NCI-H526 (cell line): ENCODE results near the gene DRD1.
"Not testable (repeated sequence)": the region's sequence is repeated elsewhere in the genome, so short reads cannot be mapped to it uniquely, and the experiment has no call there.

Experiments
- DNase-seq, 2 experiments: peaks; one replicate each; lab custom pipeline; 2025; lab: John Stamatoyannopoulos, UW

The DRD1 gene

DNA sequence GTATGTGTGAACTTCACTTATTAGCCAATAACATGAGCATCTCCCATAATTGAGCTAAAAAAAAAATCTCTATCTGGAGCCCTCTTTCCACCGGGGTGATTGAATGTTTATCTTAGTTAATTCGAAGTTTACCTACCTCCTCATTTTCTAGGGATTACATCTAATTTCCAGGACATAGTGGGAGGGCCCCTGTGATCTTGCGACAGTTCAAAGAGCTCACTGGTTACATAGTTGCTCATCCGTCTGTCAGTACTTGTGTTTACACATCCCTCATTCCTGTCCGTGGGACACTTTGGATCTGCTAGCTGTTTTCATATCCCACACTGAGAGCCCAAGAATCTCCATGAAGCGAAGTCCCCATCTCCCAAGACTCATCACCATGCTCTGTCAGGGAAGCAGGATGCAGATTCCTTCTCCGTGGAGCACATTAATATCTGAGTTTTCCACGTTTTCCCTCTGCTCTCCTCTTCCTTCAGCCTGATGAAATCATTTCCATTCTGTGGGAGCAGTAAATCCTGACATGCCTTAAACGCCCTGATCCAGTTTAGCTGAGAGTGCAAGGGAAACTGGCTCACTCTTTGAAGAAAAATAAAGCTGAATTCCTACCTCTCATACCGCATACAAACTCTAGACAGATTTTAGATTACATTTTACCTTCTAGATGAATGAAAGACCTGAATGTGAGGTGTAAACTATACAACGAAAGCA lies 24.2 kb upstream of the DRD1 start:
- no peak for DNase-seq

DNA sequence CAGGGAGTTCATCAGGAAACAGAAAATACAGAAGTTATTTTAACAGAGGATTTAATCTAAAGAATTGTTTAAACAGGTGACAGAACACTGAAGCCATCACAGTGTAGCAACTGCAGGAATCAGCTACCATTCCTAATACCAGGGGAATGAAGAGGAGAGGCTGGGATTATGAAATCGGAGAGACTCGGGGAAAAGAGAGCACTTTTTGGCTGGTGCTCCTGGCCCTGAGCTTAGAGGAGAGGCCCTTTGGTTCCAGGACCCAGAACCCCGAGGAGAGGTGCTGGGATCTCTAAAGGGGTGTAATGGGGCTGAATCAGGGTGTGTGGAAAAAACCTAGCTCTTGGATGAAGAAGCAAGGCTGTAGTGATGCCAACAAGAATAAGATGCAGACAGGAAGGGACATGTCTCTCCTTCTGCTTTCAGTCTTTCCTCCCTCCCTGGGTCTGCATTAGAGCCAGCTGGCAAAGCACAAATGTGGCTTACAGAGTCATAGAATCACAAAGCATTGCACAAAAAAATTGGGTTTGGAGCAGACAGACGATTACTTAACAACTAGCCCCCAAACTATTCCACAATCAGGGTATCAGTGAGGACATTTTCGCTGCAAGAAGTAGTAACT lies 22.8 kb upstream of the DRD1 start:
- DNase-seq, result no peak

DNA sequence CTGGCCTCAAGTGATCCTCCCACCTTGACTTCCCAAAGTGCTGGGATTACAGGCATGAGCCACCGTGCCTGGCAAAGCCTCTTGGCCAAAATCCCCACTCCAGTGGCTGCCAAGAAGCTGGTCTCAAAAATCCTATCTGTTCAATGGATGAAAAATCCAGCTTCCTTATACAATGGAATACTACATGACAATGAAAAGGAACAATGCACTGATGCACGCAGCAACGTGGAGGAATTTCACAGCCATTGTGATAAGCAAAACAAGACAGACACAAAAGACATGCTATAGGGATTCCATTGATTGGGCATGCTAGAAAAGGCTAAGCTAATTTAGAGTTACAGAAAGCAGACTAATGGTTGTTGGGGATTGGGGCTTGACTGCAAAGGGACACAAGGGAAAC lies 21.3 kb upstream of the DRD1 start:
- DNase-seq, result no peak

DNA sequence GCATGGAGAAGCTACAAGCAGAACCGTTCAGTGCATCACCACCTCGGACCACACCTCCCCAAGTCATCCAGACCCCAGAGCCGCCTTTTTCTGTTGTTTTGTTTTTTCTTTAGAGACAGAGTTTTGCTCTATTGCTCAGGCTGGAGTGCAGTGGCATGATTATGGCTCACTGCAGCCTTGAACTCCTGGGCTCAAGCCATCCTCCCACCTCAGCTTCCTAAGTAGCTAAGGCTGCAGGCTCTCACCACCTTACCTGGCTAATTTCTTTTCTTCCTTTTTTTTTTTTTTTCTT lies 20.9 kb upstream of the DRD1 start:
- no peak for DNase-seq

DNA sequence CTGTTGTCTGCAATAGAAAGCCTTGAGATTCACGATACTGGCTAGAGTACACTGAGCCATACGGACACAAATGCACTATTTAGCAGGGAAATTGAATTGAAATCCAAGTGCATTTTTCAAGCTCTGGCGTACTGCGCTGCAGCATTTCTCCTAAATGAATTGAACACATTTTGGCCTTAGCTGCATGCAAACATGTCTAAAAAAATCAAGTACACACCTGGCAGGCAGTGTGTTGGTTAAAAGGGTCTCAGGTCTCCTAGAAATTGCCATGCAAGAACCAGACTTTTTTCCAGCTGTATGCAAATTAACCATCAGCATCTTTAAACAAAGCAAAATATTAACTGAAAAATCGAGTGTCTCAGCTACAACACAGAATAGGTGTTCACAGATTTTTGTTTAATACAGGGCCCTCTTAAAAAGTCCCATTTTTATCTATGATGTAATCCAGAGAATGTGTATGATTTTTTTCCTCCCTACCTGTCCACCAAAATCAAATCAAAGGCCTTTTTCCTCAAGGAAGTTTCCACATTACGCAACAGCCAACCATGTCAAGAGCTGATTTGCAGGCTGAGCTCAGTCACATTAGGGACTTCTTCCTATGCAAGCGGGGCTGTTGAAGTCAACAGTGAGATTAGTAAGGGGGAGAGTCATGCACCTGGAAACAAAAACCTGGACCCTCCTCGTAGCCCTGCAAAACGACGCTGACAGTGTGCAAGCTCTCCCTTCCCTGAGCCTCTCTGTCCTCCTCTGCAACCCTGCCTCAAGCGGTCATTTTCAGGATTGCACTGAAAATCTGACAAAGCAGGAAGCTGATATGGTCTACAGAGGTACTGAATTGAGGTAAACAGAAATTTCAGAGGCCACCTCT lies 20.3 kb upstream of the DRD1 start:
- peak; percentile 83 to 90 for DNase-seq

DNA sequence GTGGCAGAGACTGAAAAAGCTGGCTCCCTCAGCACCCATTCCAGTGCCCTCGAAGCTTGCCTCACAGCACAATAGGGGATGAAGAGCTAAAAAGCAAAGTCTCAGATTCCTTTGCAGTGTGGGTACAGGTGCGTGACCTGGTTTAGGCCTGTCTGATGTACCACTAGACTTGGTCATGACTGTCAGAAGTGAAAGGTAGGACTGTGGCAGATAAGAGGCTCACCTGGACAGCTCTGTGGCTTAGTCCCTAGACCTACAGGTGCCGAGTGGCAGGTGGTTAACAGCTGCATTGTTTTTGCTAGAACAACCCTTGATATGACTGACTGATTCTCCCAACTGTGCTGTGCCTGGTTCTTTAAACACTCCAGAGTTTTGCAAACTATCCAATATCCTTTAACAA lies 19.7 kb upstream of the DRD1 start:
- DNase-seq, result peak; percentile 70 to 79

DNA sequence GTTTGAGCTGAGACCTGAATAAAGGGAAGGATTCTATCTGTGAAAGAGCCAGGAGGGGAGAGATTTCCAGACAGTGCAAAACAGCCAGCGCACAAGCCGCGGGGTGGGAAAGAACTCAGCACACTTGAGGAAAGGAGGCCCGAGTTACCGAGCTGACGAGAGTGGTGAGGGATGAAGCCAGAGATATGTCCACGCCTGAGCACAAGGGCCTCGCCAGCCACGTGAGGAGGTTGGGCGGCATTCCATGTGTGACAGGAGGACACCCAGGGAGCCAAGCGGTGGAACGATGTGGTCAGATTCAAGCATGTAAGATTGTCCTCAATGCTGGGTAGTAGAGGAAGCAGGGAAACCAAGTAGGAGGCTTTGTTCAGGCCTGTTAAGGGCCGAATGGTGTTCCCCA lies 17.4 kb upstream of the DRD1 start:
- DNase-seq, result no peak

DNA sequence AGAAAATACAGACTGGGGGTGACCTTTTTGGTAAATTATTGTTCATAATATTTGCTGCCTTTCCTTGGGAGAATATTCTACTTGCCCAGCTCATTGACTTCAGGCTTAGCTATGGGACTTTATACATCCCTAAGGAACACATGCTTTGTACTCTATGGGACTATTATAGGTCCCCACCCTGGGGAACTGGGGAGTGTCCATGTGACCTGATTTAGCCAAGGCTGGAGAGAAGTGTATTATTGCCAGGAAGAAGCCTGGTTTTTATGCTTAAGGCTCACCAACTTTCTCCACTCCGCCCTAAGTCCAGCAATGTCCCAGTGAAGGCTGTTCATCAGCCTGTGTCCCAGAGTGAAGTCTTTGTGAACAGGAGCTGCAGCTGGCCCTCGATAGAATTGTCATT lies 16.6 kb upstream of the DRD1 start:
- no peak for DNase-seq

DNA sequence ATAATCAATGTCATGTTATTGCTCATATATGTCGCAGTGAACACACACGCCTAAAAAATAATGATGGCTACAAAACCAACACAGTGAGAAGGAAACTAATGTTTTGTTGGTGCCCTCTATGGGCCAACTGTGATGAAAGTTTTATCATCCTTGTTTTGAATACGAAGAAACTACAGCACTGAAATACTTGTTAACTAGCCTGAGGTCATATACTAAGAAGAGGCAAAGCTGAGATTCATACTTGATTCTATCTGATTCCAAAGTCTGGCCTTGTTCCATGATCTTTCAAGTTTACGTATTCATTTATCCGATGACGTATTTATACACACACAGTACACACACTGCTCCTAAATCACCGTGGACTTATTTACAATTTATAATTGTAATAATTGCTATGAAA lies 16.1 kb upstream of the DRD1 start:
- DNase-seq, result peak in 1 of 2 experiments; percentile 40

DNA sequence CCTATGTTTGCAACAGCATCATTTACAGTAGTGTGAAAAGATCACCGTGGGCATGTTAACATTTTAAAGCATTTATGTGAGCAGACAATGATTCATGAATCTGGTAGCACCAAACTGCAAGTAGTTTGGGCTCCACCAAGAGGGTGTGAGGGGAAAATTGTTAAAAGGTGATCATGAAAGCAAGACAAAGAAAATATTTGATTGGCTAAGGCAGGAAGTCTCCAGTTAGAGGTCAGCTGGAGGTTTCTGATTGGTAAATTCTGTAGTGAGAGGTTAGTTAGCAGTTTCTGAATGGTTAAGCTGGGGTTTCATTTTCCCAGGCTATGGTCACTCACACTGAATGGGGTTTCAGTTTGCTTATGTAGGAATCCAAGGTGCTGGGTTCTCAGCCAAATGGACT lies 13.5 kb upstream of the DRD1 start:
- DNase-seq, result no peak

DNA sequence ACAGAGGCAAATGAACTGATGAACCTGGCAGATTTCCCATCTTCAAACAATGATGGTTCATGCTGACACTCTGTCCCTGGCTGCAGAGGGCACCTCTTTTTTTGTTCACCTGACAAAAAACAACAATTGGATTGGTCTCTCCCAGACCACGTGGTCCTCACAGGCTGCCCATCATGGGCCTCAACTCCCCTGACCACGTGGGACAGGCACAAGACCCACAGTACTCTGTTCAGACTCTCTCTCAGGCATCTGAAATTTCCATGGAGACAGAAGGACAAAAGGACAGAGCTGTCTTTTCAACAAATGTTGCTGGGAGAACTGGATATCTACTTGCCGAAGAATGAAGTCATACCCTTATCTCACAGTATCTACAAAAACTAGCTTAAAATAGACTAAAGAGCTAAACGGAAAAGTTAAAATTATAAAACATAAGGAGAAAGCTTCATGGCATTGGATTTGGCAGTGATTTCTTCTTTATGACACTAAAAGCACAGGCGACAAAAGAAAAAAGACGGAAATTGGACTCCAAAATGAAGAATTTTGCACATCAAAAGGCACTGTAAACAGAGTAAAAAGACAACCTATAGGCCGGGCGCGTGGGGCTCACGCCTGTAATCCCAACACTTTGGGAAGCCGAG lies 12.2 kb upstream of the DRD1 start:
- no peak for DNase-seq

DNA sequence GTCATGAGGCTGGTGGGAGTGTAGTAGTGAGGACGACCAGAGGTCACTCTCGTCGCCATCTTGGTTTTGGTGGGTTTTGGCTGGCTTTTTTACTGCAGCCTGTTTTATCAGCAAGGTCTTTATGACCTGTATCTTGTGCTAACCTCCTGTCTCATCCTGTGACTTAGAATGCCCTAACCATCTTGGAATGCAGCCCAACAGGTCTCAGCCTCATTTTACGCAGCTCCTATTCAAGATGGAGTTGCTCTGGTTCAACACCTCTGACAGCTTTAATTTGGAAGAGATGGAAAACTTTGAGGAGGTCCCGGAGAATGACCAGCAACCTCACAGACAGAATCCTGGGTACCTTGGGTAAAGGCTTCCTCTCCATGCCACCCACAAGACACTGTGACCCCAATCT lies 10.4 kb upstream of the DRD1 start:
- DNase-seq, result not testable (repeated sequence)

DNA sequence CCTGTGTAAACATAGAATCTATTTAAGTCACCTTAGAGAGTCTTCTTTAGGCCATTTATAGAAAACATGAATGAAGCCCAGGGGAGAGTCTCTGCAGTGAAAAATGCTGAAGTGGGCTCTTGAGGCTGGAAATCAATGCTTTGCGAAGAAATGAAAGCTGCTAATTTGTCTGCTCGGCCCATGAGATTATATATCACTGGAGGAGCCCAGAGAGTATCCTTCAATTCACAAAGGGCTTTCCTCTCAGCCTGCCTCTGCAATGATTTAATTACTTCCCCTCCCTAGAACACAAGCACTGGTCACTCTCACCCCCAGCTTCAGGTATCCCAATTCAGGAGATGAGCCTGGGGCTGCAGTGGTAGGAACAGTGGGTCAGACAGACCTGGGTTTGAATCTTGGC lies 8.2 kb upstream of the DRD1 start:
- DNase-seq, result no peak

DNA sequence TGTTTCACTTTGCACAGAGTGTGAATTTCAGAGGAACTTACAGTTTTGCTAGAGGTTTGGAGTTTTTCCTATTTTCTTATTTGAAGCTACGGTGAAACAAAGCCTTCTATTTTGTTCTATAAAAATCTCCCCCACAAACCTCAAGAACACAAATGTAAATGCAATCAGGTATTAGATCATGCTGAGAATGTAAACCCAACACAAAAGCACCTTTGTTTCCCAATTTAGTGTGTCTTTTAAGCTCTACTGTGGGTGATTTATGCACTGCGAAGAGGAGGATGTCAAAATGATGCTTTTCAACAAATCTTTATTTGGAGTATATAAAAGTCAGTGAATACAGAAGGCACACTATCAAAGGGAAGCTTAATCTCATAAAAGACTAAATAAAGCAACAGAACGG lies 4.3 kb upstream of the DRD1 start:
- DNase-seq, result no peak

DNA sequence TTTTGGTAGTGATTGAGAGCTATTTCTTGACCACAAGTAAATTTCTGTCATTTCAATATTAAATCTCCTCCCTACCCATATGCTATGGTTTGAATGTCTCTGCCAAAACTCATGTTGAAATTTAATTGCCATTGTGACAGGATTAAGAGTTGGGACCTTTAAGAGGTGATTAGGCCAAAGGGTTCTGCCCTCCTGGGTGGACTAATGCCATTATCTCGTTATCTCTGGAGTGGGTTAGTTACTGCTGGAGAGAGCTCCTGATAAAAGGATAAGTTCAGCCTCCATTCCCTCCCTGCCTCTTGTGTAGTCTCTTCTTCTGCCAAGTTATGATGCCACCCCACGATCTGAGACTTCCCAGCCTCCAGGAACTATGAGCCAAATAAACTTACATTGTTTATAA lies 3.6 kb upstream of the DRD1 start:
- no peak for DNase-seq

DNA sequence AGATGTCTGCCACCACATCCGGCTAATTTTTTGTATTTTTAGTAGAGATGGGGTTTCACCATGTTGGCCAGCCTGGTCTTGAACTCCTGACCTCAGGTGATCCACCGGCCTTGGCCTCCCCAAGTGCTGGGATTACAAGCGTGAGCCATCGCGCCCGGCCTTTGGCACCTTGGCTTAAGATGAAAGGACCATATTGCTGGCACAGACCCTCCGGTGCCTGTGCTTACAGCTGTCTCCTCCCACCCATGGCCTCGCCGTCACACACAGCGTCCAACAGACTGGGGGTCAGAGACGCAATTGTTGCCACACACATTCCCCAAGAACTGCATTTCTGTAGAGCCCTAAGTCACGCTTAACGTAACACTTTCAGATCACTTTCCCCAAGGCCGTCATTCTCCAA lies 2.4 kb upstream of the DRD1 start:
- DNase-seq, result not testable (repeated sequence)

DNA sequence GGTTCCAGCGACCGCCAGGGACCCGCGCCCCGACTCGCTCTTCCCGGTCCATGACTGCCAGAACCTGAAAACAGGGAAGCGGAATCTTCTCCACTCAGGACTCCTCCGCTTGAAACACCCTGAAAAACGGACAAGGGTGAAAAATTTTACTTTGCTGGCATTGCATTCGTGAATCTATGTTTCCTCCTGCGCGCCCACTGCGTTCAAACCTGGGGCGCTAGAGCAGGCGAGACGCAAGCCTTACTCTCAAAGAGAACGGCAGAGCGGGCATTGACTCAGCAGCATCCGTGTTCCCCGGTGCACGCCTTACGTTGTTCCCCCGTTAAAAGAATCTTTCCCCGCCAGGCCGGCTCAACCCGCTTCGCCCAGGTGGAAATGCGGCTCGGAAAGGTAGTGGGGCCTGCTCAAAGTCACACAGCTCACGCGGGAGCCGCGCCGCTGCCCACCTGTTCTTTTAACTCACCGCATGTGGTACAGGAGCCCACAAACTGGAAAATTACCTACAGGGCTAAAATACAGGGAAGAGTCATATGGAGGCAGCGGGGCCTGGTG lies 999 bp upstream of the DRD1 start:
- DNase-seq, result no peak

DNA sequence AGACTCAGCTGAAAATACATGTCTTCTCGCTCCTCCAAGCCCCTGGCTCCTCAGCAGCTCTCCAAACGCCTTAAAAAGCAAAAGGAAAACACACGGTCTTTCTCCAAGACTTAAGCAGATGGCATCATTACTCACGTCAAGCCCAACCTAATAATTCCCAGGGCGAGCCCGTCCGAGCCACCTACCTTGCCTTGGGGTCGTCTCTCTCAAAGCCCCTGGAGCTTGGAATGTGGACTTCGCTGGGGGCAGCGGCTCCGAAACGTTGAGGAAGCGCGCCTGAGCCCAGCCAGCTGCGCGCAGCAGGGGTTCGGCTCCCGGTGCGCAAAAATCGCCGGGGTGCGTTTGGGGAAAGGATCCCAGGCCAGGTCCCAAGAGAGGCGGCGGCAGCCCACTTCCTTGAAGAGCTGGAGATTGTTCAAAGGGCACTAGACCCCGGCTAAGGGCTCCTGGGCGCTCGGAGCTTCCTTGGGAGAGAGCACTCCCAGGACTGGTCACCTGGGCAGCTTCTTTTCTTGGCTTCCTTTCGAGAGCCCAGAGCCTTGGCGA lies 395 bp downstream of the DRD1 start:
- no peak for DNase-seq

DNA sequence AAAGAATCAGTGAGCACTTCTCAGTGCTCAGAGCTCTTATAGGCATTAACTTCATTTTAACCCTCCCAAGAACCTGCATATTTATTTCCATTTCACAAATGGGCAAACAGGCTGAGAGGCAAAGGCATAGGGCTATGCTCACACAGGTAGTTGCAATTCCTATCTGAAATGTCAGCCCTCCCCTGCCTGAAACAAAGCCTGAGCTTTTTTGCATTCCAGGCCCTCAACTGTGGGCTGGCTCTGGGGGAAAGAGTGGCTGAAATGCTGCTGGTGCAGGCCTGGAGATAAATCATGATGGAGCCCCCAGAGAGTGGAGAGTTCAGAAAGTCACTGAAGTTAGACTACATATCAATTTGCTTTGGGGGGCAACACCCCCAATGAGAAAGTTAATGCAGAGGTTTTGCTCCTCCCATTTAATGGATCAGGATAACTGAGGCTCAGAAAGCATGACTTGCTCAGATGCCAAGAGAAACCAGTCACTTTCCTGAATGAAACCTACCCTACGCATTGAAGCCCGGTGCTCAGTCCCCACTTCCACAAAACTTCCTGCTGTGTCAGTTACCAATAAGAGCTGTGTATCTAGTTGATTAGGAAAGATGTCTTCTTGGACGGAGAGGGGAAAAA lies 5.6 kb downstream of the DRD1 start:
- no peak for DNase-seq

DNA sequence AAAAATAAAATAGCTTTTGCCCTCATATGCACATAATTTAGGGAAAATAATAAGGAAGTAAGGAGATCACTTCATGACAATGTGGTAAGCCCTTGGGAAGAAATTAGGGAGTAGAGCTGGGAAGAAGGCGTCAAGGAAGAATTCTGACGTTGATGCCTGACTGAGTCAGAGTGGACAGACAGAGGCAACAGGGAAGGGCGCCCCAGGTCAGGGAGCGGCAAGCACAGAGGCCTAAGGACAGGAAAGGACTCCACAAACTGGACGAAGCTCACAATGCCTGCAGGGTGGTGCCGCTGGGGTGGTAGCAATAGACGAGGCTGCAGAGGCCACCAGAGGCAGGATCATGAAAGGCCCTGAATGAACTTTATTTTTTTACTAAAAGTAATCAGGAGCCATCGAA lies 7.6 kb downstream of the DRD1 start:
- DNase-seq, result no peak

DNA sequence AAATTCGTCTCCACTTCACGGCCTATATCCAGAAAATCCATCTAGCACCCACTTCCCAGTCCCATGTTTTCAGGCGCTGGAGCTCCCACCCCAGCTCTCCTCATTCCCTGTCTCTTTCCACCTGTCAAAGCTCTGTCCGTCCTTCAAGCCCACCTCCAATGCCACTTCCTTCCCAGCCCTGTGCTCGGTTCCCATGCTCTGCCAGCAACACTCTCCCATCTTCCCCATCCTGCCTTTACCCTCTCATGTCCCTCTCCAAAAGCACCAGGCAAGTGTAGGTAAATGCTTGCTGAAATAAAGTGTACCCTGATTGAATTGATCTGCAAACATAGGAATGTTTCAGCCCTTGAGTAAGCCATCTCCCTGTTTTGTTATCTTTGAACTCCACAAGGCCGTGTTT lies 9.2 kb downstream of the DRD1 start:
- DNase-seq, result no peak

DNA sequence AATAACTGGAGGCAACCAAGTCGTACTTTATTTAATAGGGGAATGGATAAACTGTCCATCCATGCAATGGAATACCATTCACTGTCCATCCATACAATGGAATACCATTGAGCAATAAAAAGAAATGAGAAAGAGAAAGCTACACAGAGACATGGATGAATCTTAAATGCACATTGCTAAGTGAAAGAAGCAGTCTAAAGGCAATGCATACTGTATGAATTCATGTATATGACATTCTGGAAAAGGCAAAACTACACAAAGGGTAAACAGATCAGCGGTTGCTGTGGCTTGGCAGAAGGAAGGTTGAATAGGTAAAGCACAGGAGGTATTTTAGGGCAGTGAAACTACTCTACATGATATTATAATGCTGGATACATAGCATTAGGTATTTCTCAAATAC lies 16.2 kb downstream of the DRD1 start:
- no peak for DNase-seq
